ENCODE data around the gene PHACTR4. TPM values are rescaled to one million over a fixed set of nuclear protein-coding genes. Genes with fewer than 3 reads are reported as not detected.
A peak's percentile ranks its signal among the peaks of the same experiment; 100 is the strongest.

PHACTR4 gene
- total RNA-seq (59.7 and 61.0 TPM in 2 replicates), polyA plus RNA-seq (18.2 and 25.4 TPM in 2 replicates), polyA minus RNA-seq (32.3 and 41.8 TPM in 2 replicates), Bru-seq, nascent RNA (percentile 81 among the genes with signal in this experiment), BruChase-seq, experiment 1, labeled RNA remaining after a 6-hour chase (percentile 81 among the genes with signal in this experiment), BruChase-seq, experiment 2, labeled RNA remaining after a 2-hour chase (percentile 79 among the genes with signal in this experiment)
- polyA plus RNA-seq (2011; cell fraction: cytosol; rRNA removed), result 23.5 and 25.8 TPM in 2 replicates
- polyA plus RNA-seq (2011; cell fraction: nucleus; rRNA removed), result 25.4 and 26.1 TPM in 2 replicates
- polyA plus RNA-seq (2012), result 28.3 and 41.3 TPM in 2 replicates
- polyA minus RNA-seq (2011; cell fraction: cytosol; rRNA and poly(A)+ RNA removed), result 17.5 TPM
- 25.8 and 32.2 TPM in 2 replicates for polyA minus RNA-seq (2011; cell fraction: nucleus; rRNA and poly(A)+ RNA removed)
- long read RNA-seq, full-length matches to known transcripts, result 2 of 39 reads
- long read RNA-seq, partial matches to known transcripts, result 19 of 39 reads
- long read RNA-seq, other reads (novel, unspliced or antisense), result 18 of 39 reads

- TF ChIP-seq MYC (IDR thresholded peaks at IDR 0.05; ENCODE audit: low read depth, low read length) (no peak), GATA2 (IDR thresholded peaks at IDR 0.05; ENCODE audit: insufficient read depth, insufficient read length, low read depth, low read length) (no peak), MAX (IDR thresholded peaks at IDR 0.05; ENCODE audit: insufficient read depth, insufficient read length) (peak; percentile 50), POLR2A (IDR thresholded peaks at IDR 0.05; ENCODE audit: low read depth, low read length) (peak; percentile 96), EZH2 (IDR thresholded peaks at IDR 0.05; ENCODE audit: borderline replicate concordance, low read depth, low read length, severe bottlenecking) (no peak), POLR2AphosphoS5 (IDR thresholded peaks at IDR 0.05; ENCODE audit: insufficient read depth, low read depth, low read length) (peak; percentile 92), FOS (IDR thresholded peaks at IDR 0.05; ENCODE audit: borderline replicate concordance, insufficient read depth, low read length) (no peak), JUN (IDR thresholded peaks at IDR 0.05; ENCODE audit: borderline replicate concordance, insufficient read depth, insufficient read length, low read depth) (no peak)
- TF ChIP-seq, protein P1, sequence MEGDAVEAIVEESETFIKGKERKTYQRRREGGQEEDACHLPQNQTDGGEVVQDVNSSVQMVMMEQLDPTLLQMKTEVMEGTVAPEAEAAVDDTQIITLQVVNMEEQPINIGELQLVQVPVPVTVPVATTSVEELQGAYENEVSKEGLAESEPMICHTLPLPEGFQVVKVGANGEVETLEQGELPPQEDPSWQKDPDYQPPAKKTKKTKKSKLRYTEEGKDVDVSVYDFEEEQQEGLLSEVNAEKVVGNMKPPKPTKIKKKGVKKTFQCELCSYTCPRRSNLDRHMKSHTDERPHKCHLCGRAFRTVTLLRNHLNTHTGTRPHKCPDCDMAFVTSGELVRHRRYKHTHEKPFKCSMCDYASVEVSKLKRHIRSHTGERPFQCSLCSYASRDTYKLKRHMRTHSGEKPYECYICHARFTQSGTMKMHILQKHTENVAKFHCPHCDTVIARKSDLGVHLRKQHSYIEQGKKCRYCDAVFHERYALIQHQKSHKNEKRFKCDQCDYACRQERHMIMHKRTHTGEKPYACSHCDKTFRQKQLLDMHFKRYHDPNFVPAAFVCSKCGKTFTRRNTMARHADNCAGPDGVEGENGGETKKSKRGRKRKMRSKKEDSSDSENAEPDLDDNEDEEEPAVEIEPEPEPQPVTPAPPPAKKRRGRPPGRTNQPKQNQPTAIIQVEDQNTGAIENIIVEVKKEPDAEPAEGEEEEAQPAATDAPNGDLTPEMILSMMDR (IDR thresholded peaks at IDR 0.05; ENCODE audit: extremely low read depth in 1 of 2, insufficient read depth in 1 of 2, low read depth in 1 of 2, low read length in 2 of 2), result no peak
- Histone ChIP-seq H3K4me3 (replicated peaks in 1 of 3; ENCODE audit: insufficient read depth in 1 of 3, low read depth in 1 of 3, low read length in 3 of 3) (peak within 1 kb of the TSS; percentile 67 to 90 (median 83)), H3K79me2 (ENCODE audit: control insufficient read depth, insufficient read depth, low read length) (peaks cover 31% of the 10 kb centered on the region), H3K27ac (ENCODE audit: insufficient read depth, low read depth, low read length) (peak within 1 kb of the TSS; percentile 67), H2AFZ (ENCODE audit: low read depth, low read length) (peak within 1 kb of the TSS; percentile 88), H3K4me2 (ENCODE audit: insufficient read depth, low read length) (peak within 1 kb of the TSS; percentile 69), H3K9ac (replicated peaks; ENCODE audit: extremely low read depth, insufficient read depth, low read length) (peak within 1 kb of the TSS; percentile 85), H3K36me3 (ENCODE audit: control insufficient read depth in 2 of 2, extremely low read depth in 1 of 2, insufficient read depth in 2 of 2, low read length in 2 of 2) (no peaks in the 10 kb centered on the region), H4K20me1 (replicated peaks; ENCODE audit: control insufficient read depth, extremely low read depth, insufficient read depth, low read length) (no peaks in the 10 kb centered on the region), H3K27me3 (ENCODE audit: control insufficient read depth in 2 of 2, insufficient read depth in 2 of 2, low read length in 2 of 2) (no peaks in the 10 kb centered on the region), H3K9me3 (replicated peaks; ENCODE audit: control insufficient read depth, insufficient read depth, low read length) (no peaks in the 10 kb centered on the region), H3K9me1 (replicated peaks; ENCODE audit: control insufficient read depth, extremely low read depth, insufficient read depth, low read length) (no peaks in the 10 kb centered on the region), H3K4me1 (ENCODE audit: control insufficient read depth, extremely low read depth, insufficient read depth, low read length) (peaks cover 9% of the 10 kb centered on the region)
- TSS peak; percentile 72 for BruUV-seq (replicated peaks)
- CTCF ChIA-PET, result interaction anchor here (0.6 to 5.1 kb wide), 8 partner anchors 11 to 233 kb away, joined by 3 to 54 read pairs (median 3); no protein-coding TSS in a partner anchor
- peak; percentile 91 for FAIRE-seq
- intact Hi-C loops (cut with micrococcal nuclease), result loop anchor here (1.0 to 5.0 kb wide), 3 partner anchors 121 to 183 kb away; partner anchors contain the start of genes RCC1 and TRNAU1AP
- POLR2A ChIA-PET, result interaction anchor here (0.6 to 1.5 kb wide), 3 partner anchors 127 to 301 kb away, joined by 3 to 10 read pairs (median 5); no protein-coding TSS in a partner anchor
- dilution Hi-C loops (cut with MboI; ENCODE audit: extremely low pct_ligation_motif_present, low sequenced_read_pairs), result no loop called here
- peak; percentile 90 for DNase-seq (ENCODE audit: low read depth, low spot score)
Observed at GRCh38 chr1:28369371-28370238, at the start of gene PHACTR4. TSS of gene PHACTR4 (plus strand) at chr1:28369740. CDS start at chr1:28407448, 37,708 bp downstream.

Data from endothelial cell of umbilical vein (primary cell).